H9 (cell line): Measurements from ENCODE around the gene IGSF10. TPM values are rescaled to one million over a fixed set of nuclear protein-coding genes. Genes with fewer than 3 reads are reported as not detected.
A peak's percentile ranks its signal among the peaks of the same experiment; 100 is the strongest.

Source experiments
- DNase-seq: peaks from one replicate; pipeline ENCODE4 v3.0.0-alpha.2; 2017
- H2AFZ ChIP-seq: one replicate; pipeline ENCODE4 v1.6.1; 2013; ENCODE audit warnings: mild to moderate bottlenecking, low read length, control low read depth, moderate library complexity
- H2AK5ac ChIP-seq: 2 replicates; pipeline ENCODE4 v1.6.1; 2013; ENCODE audit warnings: low read length, control low read depth, mixed read lengths; ENCODE audit not compliant: insufficient read length
- H2BK120ac ChIP-seq: one replicate; pipeline ENCODE4 v1.6.1; 2013; ENCODE audit warnings: low read depth, mild to moderate bottlenecking, low read length, control low read depth, inconsistent platforms; ENCODE audit not compliant: poor library complexity, severe bottlenecking
- H2BK12ac ChIP-seq: 2 replicates; pipeline ENCODE4 v1.6.1; 2013; ENCODE audit warnings: low read length, control low read depth, mixed read lengths, low read depth; ENCODE audit not compliant: insufficient read length
- H2BK15ac ChIP-seq: 2 replicates; pipeline ENCODE4 v1.6.1; 2013; ENCODE audit warnings: low read depth, low read length, control low read depth
- H2BK20ac ChIP-seq: one replicate; pipeline ENCODE4 v1.6.1; 2013; ENCODE audit warnings: low read depth, mild to moderate bottlenecking, low read length, control low read depth, inconsistent platforms; ENCODE audit not compliant: poor library complexity, severe bottlenecking
- H2BK5ac ChIP-seq: 2 replicates; pipeline ENCODE4 v1.6.1; 2013; ENCODE audit warnings: low read length, control low read depth, mixed read lengths; ENCODE audit not compliant: insufficient read length
- H3K14ac ChIP-seq: 2 replicates; pipeline ENCODE4 v1.6.1; 2013; ENCODE audit warnings: low read length, control low read depth; ENCODE audit not compliant: insufficient read depth
- H3K18ac ChIP-seq: 2 replicates; pipeline ENCODE4 v1.6.1; 2013; ENCODE audit warnings: low read depth, mild to moderate bottlenecking, mixed read lengths, low read length, control low read depth; ENCODE audit not compliant: insufficient read length
- H3K23ac ChIP-seq: 2 replicates; pipeline ENCODE4 v1.6.1; 2013; ENCODE audit warnings: low read length, control low read depth, mixed read lengths, low read depth; ENCODE audit not compliant: insufficient read length
- H3K23me2 ChIP-seq: 2 replicates; pipeline ENCODE4 v1.6.1; 2013; ENCODE audit warnings: low read depth, mild to moderate bottlenecking, mixed read lengths, low read length, control low read depth; ENCODE audit not compliant: insufficient read length, poor library complexity, severe bottlenecking
- H3K27ac ChIP-seq: 2 replicates; pipeline ENCODE4 v1.5.1; 2013; ENCODE audit warnings: low read length, control low read depth, mixed read lengths, low read depth; ENCODE audit not compliant: insufficient read length
- H3K27me3 ChIP-seq: 2 replicates; pipeline ENCODE4 v1.6.1; 2013; ENCODE audit warnings: low read length, control low read depth, inconsistent platforms; ENCODE audit not compliant: insufficient read depth
- H3K4ac ChIP-seq: 2 replicates; pipeline ENCODE4 v1.6.1; 2013; ENCODE audit warnings: low read depth, mild to moderate bottlenecking, control low read depth, inconsistent platforms, low read length, moderate library complexity
- H3K4me1 ChIP-seq: 2 replicates; pipeline ENCODE4 v1.6.1; 2013; ENCODE audit warnings: low read length, control low read depth, inconsistent platforms; ENCODE audit not compliant: insufficient read depth
- H3K4me2 ChIP-seq: 2 replicates; pipeline ENCODE4 v1.6.1; 2013; ENCODE audit warnings: low read length, control low read depth, mixed read lengths; ENCODE audit not compliant: insufficient read length, insufficient read depth
- H3K56ac ChIP-seq: 2 replicates; pipeline ENCODE4 v1.6.1; 2013; ENCODE audit warnings: low read depth, mild to moderate bottlenecking, mixed read lengths, low read length, control low read depth; ENCODE audit not compliant: insufficient read length
- H3K79me1 ChIP-seq: 2 replicates; pipeline ENCODE4 v1.6.1; 2013; ENCODE audit warnings: low read depth, mild to moderate bottlenecking, moderate library complexity, low read length, control low read depth, inconsistent platforms; ENCODE audit not compliant: insufficient read depth, poor library complexity, severe bottlenecking
- H3K79me2 ChIP-seq: 2 replicates; pipeline ENCODE4 v1.6.1; 2013; ENCODE audit warnings: low read length, control low read depth, inconsistent platforms; ENCODE audit not compliant: insufficient read depth
- H3K9ac ChIP-seq: 2 replicates; pipeline ENCODE4 v1.6.1; 2013; ENCODE audit warnings: low read length, control low read depth, mixed read lengths; ENCODE audit not compliant: insufficient read length; ENCODE audit errors: extremely low read depth
- H3K9me3 ChIP-seq: one replicate; pipeline ENCODE4 v1.6.1; 2013; ENCODE audit warnings: low read depth, low read length, inconsistent platforms; ENCODE audit not compliant: control insufficient read depth
- H3T11ph ChIP-seq: one replicate; pipeline ENCODE4 v1.6.1; 2013; ENCODE audit warnings: mild to moderate bottlenecking, low read length, control low read depth, inconsistent platforms
- H4K20me1 ChIP-seq: one replicate; pipeline ENCODE4 v1.6.1; 2013; ENCODE audit not compliant: control insufficient read depth, insufficient read length, insufficient read depth
- H4K5ac ChIP-seq: 2 replicates; pipeline ENCODE4 v1.6.1; 2013; ENCODE audit warnings: low read depth, mild to moderate bottlenecking, mixed read lengths, low read length, control low read depth; ENCODE audit not compliant: insufficient read length
- H4K8ac ChIP-seq: replicated peaks from 2 replicates; pipeline ENCODE4 v1.6.1; 2013; ENCODE audit warnings: low read length, control low read depth, mixed read lengths, low read depth; ENCODE audit not compliant: insufficient read length
- H4K91ac ChIP-seq: 2 replicates; pipeline ENCODE4 v1.6.1; 2013; ENCODE audit warnings: low read depth, mild to moderate bottlenecking, moderate library complexity, mixed read lengths, low read length, control low read depth; ENCODE audit not compliant: insufficient read length
- H3K27ac Mint-ChIP-seq, 3 experiments: 2 replicates in 2 of 3; 3 replicates in 1 of 3; pipeline ENCODE4 v1.8.0; 2020 to 2021; ENCODE audit warnings: mixed read lengths in 3 of 3, mild to moderate bottlenecking in 1 of 3, moderate library complexity in 1 of 3
- H3K27me3 Mint-ChIP-seq: 2 replicates; pipeline ENCODE4 v1.8.0; 2021; ENCODE audit warnings: low read depth, mild to moderate bottlenecking, moderate library complexity, mixed read lengths
- H3K36me3 Mint-ChIP-seq, 3 experiments: 2 replicates in 2 of 3; 3 replicates in 1 of 3; pipeline ENCODE4 v1.8.0; 2020 to 2021; ENCODE audit warnings: low read depth in 3 of 3, mixed read lengths in 3 of 3; ENCODE audit not compliant: insufficient read depth in 1 of 3
- H3K4me1 Mint-ChIP-seq, 2 experiments: 2 replicates each; pipeline ENCODE4 v1.8.0; 2020; ENCODE audit warnings: mixed read lengths in 2 of 2
- H3K4me3 Mint-ChIP-seq, 2 experiments: 2 replicates in 1 of 2; 3 replicates in 1 of 2; pipeline ENCODE4 v1.8.0; 2020 to 2021; ENCODE audit warnings: mild to moderate bottlenecking in 2 of 2, mixed read lengths in 2 of 2, moderate library complexity in 1 of 2
- H3K9me3 Mint-ChIP-seq, 2 experiments: 2 replicates in 1 of 2; 3 replicates in 1 of 2; pipeline ENCODE4 v1.8.0; 2020; ENCODE audit warnings: mild to moderate bottlenecking in 2 of 2, mixed read lengths in 2 of 2, moderate library complexity in 1 of 2
- CTCF ChIP-seq: fragments of 200-600 bp; sonication (generic); conservative IDR thresholded peaks from 3 replicates; pipeline ENCODE4 v1.8.0; 2021; ENCODE audit warnings: antibody characterized with exemption, mild to moderate bottlenecking
- WGBS: extraction: QIAGEN DNeasy Blood & Tissue Kit; methylation state at CpG from one replicate; pipeline ENCODE4 v1.1.7; 2013; ENCODE audit warnings: missing lambda C conversion rate, low lambda C conversion rate, mixed read lengths; ENCODE audit not compliant: insufficient read length; ENCODE audit errors: extremely low coverage; 5-methylcytosine and 5-hydroxymethylcytosine counted together
- total RNA-seq: library from RNA; stranded (reverse); gene quantifications from 2 replicates; pipeline ENCODE4 v1.2.1, GENCODE V29; 2021

IGSF10 gene
- total RNA-seq, 1 experiment from 2014 or later: 0.20 TPM

- Histone ChIP-seq H3K27ac (no peak overlapping the region), H2BK12ac (no peak overlapping the region), H3T11ph (no peak overlapping the region), H3K9me3 (no peaks in the 10 kb centered on the region), H4K8ac (no peak overlapping the region), H4K91ac (no peak overlapping the region), H3K4ac (no peak overlapping the region), H3K56ac (no peak overlapping the region), H3K79me2 (no peaks in the 10 kb centered on the region), H4K5ac (no peak overlapping the region), H3K4me1 (no peaks in the 10 kb centered on the region; the same call in 1 of the 2 replicates), H3K23me2 (no peaks in the 10 kb centered on the region), H3K9ac (no peak overlapping the region), H2BK120ac (no peak overlapping the region), H3K4me2 (no peak overlapping the region), H3K14ac (no peak overlapping the region), H3K18ac (no peak overlapping the region), H3K23ac (no peak overlapping the region), H4K20me1 (no peaks in the 10 kb centered on the region), H2AK5ac (no peak overlapping the region), H2BK5ac (no peak overlapping the region), H2BK20ac (no peak overlapping the region), H3K27me3 (no peaks in the 10 kb centered on the region), H2BK15ac (no peak overlapping the region), H2AFZ (no peak overlapping the region), H3K79me1 (no peaks in the 10 kb centered on the region)
- Mint-ChIP-seq H3K36me3 (no peaks in the 10 kb centered on the region), H3K4me1 (peaks cover 30 to 33% of the 10 kb centered on the region in 2 experiments), H3K27ac (peak overlapping the region in 2 of 3 experiments; percentile 8 to 28; a peak in 2 of 7 replicates), H3K27me3 (no peaks in the 10 kb centered on the region), H3K9me3 (peaks cover 0 to 3% of the 10 kb centered on the region in 2 experiments; a peak in 2 of 5 replicates), H3K4me3 (no peak overlapping the region)
- TF ChIP-seq CTCF: no peak
- WGBS: no CpG with 5 or more reads among the region's 4 CpGs
- no peak for DNase-seq
Observed at GRCh38 chr3:151501923-151502632, 41.2 kb upstream of the IGSF10 start.
